OCI-LY1 (cell line): ENCODE data around the gene SEPTIN2.

Experiments
- CTCF ChIP-seq: fragments of 200-600 bp; sonication (generic), shearing (Covaris generic); IDR thresholded peaks from 2 replicates; pipeline ENCODE4 v1.5.1; 2017; ENCODE audit warnings: mild to moderate bottlenecking, antibody characterized with exemption, low read length, moderate library complexity, mixed read lengths
- EZH2 ChIP-seq: fragments of 200-600 bp; sonication (generic), shearing (Covaris generic); IDR thresholded peaks from 2 replicates; pipeline ENCODE4 v1.8.0; 2017; ENCODE audit warnings: borderline replicate concordance, mixed run types, mild to moderate bottlenecking, antibody characterized with exemption, low read length, moderate library complexity, mixed read lengths

GRCh38 chr2:241325257-241325656 is 9.5 kb downstream of the SEPTIN2 start:
- TF ChIP-seq CTCF = no peak
- TF ChIP-seq EZH2 = no peak
